GM19455 (cell line): ENCODE results near the gene TGFB3.
A peak's percentile ranks its signal among the peaks of the same experiment; 100 is the strongest.
"Not testable (repeated sequence)": the region's sequence is repeated elsewhere in the genome, so short reads cannot be mapped to it uniquely, and the experiment has no call there.

Source experiments
- ATAC-seq: cut with Tn5 transposase; IDR thresholded peaks from one replicate; pipeline ENCODE4 v1.9.1; 2021; ENCODE audit not compliant: unreplicated experiment

Gene TGFB3

DNA sequence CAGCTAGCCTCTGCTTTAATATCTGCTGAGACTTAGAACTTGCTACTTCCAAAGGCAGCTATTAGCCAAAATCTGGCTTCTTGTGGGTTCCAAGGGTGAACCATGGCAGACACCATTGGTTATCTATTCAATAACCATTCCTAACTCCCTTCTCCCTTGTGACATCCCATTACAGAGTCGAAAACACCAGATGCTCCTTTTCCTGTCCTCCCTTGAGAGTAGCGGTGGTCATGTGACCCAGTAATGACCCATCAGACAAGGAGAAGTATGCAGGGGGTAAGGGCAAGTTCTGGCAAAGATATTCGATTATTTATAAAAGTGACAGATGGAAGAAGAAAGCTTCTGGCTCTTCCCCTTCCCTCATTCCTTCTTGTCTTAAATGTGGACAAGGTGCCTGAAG, 20.1 kb downstream of the TGFB3 start:
- ATAC-seq, result no peak

DNA sequence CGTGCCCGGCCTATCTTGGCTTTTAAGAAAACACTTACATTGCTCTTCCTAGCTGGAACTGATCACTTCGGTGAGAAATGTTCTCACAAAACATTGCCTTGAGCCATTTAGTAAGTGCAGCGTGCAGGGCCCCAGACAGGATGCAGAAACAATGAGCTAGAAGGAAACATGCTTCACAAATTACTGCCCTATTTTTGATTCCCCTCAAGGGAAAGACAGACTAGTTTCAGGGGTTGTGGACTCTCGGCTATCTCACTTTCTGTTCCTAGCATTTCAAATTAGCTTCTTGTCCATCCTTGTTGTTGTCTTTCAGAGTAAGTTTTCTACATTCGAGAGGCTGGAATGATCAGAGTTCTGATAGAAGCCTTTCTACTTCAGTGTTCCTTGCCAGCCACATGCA, 21.6 kb downstream of the TGFB3 start:
- ATAC-seq, result peak; percentile 76

GRCh38 chr14:75959031-75959430, 22.8 kb downstream of the TGFB3 start:
- ATAC-seq, result no peak

GRCh38 chr14:75952489-75952888, 29.3 kb downstream of the TGFB3 start:
- no peak for ATAC-seq

- ATAC-seq, result no peak
Measured at GRCh38 chr14:75946785-75947184, 35.0 kb downstream of the TGFB3 start.

- no peak for ATAC-seq
Measured at GRCh38 chr14:75944607-75945241, 37.1 kb downstream of the TGFB3 start.

GRCh38 chr14:75941030-75941429, 40.8 kb downstream of the TGFB3 start:
- ATAC-seq, result no peak

DNA sequence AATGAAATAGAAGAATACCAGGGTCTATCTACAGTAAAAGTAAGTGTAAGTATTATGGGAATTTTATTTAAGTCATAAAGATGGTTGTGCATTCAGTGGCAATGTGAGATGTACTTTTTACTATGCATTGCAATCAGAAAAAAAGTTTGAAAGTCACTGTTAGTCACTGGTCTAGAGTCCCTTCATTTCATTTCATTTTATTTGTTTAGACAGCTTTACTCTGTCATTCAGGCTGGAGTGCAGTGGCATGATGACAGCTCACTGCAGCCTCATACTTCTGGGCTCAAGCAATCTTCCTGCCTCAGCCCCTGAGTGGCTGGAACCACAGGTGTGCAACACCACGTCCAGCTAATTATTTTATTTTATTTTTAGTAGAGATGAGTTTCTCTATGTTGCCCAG, 42.6 kb downstream of the TGFB3 start:
- no peak for ATAC-seq

DNA sequence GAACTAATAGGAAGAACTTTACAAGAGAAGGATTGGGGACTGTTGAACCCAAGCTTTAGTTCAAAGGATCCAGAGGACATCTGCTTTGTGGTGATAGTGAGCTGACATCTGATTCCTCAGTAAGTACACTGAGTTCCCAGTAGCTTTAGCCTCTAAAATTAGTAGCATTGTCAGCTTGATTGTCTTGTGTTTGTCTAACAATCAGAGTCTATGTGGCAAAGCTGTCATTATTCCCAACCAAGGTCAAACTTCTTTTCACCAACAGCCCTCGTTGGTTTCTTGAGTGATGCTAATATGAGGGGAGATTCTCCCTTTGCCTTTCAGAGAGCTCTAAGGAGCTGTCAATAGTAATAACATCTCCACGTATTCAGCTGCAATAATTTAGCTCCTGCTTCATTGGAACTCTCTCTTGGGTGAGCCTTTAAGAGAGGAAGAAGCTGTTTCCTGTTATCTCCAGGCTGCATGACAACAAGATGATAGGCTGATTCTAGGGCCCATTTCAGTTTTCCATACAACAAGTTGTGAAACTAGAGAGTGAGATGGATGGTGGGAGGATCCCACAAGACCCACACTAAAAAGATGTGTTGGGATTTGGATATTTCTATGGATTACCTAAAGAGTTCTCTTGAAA, 46.7 kb downstream of the TGFB3 start:
- ATAC-seq, result no peak

GRCh38 chr14:75933712-75934296, 48.0 kb downstream of the TGFB3 start:
- no peak for ATAC-seq

GRCh38 chr14:75928690-75929181, 53.1 kb downstream of the TGFB3 start:
- no peak for ATAC-seq

DNA sequence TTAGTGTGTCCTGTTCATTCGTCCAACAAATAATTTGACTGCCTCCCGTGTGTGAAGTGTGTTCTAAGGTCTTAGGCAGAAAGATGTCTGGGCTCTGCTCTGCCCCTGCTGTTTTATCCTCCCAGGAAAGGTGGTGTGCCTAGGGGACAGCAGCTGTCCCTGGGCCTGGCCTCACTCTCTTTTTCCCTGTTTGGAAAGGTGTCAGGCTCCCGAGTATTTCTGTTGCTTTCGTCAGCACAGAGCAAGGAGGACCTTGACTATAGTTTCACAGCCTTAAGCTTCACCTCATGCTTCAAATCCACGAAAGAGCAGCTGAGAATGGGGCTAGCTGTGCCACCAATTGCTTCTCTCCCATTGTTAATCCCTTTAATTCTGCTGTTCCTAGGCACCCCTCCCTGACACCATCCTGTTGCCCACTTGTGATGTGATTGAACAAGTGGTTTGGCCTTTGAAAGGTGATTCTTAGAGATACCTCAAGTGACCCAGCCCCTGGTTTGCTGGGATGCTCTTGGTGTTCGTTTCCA, 54.2 kb downstream of the TGFB3 start:
- ATAC-seq, result no peak

- ATAC-seq, result no peak
Measured at GRCh38 chr14:75926431-75927115, 55.2 kb downstream of the TGFB3 start.

- ATAC-seq, result not testable (repeated sequence)
Measured at GRCh38 chr14:75925141-75925840, 56.5 kb downstream of the TGFB3 start.

GRCh38 chr14:75920421-75920820, 61.4 kb downstream of the TGFB3 start:
- ATAC-seq, result not testable (repeated sequence)

GRCh38 chr14:75917946-75918335, 63.9 kb downstream of the TGFB3 start:
- no peak for ATAC-seq

- no peak for ATAC-seq
Measured at GRCh38 chr14:75917322-75917945, 64.4 kb downstream of the TGFB3 start.

GRCh38 chr14:75915045-75915444, 66.8 kb downstream of the TGFB3 start:
- ATAC-seq, result no peak

GRCh38 chr14:75913183-75913582, 68.6 kb downstream of the TGFB3 start:
- no peak for ATAC-seq

- no peak for ATAC-seq
Measured at GRCh38 chr14:75911883-75912282, 69.9 kb downstream of the TGFB3 start.

DNA sequence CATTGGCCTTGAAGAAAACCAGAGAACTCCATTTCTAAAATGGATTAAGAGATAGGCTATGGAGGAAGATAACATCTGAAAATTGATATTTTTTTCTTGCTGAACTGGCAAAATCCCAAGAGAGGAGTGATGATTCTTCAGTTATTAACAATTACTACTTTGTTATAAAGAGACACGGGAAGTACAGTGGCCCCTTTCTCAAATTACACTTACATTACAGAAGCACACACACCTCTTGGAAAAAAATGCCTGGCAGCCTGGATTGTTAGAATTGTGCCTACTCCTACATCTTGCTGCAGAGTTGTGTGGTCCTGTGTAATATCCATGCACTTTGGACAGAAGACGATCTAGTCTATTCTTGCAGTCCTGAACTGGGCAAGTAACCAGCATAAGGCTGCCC, 71.7 kb downstream of the TGFB3 start:
- ATAC-seq, result no peak
